ENCODE data around the gene LRMDA.

DNA sequence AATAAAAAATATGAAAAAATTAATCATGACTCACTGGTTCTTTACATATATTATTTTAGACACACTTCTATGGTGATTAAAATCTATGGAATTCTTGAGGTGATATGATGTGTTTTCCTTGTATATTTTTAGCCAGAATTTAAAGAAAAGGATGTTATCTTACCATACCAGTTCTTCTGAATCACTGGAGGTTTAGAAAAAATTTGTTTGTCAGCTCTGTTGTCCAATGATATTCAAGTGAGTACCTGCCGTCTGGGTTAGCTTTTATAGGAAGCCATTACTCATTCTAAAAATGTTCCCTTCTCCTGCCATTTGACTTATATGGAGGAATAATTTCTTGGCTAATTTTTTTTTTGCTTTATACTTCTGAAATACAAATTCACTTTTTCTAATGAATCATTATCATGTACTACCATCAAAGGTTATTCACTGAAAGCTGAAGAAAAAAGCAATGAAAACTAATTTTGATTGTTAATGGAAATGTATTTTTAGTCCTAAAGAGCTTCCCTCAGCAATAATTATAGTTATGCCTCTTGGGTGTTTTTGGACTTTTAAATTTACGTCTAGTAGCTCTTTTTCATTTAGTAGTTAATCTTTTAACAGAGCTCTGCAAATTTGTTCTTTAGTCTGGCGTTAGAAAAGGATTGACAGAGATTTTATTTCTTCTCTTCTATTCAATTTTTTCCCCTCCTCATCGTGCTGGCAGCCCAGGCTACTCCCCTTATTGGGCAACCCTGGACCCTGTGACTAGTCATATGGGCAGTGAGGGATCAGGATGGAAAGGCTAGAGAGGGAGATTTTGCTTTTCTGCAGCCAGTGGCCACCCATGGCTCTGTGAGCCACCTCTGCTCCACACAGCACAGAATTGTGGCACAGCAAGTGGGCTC lies 434.2 kb downstream of the LRMDA start:
- TF ChIP-seq, protein P1, sequence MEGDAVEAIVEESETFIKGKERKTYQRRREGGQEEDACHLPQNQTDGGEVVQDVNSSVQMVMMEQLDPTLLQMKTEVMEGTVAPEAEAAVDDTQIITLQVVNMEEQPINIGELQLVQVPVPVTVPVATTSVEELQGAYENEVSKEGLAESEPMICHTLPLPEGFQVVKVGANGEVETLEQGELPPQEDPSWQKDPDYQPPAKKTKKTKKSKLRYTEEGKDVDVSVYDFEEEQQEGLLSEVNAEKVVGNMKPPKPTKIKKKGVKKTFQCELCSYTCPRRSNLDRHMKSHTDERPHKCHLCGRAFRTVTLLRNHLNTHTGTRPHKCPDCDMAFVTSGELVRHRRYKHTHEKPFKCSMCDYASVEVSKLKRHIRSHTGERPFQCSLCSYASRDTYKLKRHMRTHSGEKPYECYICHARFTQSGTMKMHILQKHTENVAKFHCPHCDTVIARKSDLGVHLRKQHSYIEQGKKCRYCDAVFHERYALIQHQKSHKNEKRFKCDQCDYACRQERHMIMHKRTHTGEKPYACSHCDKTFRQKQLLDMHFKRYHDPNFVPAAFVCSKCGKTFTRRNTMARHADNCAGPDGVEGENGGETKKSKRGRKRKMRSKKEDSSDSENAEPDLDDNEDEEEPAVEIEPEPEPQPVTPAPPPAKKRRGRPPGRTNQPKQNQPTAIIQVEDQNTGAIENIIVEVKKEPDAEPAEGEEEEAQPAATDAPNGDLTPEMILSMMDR (IDR thresholded peaks at IDR 0.05) = no peak
- no peak for TF ChIP-seq POLR2A (IDR thresholded peaks at IDR 0.05)
